GM18507 (cell line): ENCODE measurements around the gene HCAR2.
"Not testable (repeated sequence)": the region's sequence is repeated elsewhere in the genome, so short reads cannot be mapped to it uniquely, and the experiment has no call there.

Experiments
- DNase-seq: peaks from one replicate; pipeline ENCODE4 v3.0.0; 2011; ENCODE audit warnings: low read depth; ENCODE audit not compliant: insufficient read length; ENCODE audit errors: extremely low spot score
- FAIRE-seq: peaks from 2 replicates; lab custom pipeline; 2011; peaks lifted over from hg19 to GRCh38; lab: Jason Lieb, UNC

Gene HCAR2

GRCh38 chr12:122722387-122722786 is 19.2 kb upstream of the HCAR2 start:
- FAIRE-seq = no peak
- no peak for DNase-seq

GRCh38 chr12:122721057-122721545 is 17.9 kb upstream of the HCAR2 start:
- DNase-seq (no peak), FAIRE-seq (peak; percentile 45)

- FAIRE-seq = peak; percentile 55
- not testable (repeated sequence) for DNase-seq
Observed at GRCh38 chr12:122716658-122717057, 13.5 kb upstream of the HCAR2 start, which contains the start of gene HCAR3. Gene HCAR3 (minus strand): TSS chr12:122716811. CDS start chr12:122716737, 74 bp downstream.

- DNase-seq, FAIRE-seq: not testable (repeated sequence)
Observed at GRCh38 chr12:122715211-122715610, 12.1 kb upstream of the HCAR2 start.

GRCh38 chr12:122713491-122714188 is 10.5 kb upstream of the HCAR2 start:
- not testable (repeated sequence) for DNase-seq
- FAIRE-seq = peak; percentile 70

- not testable (repeated sequence) for FAIRE-seq, DNase-seq
Observed at GRCh38 chr12:122711266-122711665, 8.1 kb upstream of the HCAR2 start.

- FAIRE-seq, DNase-seq: not testable (repeated sequence)
Observed at GRCh38 chr12:122710341-122710740, 7.2 kb upstream of the HCAR2 start.

- DNase-seq = not testable (repeated sequence)
Observed at GRCh38 chr12:122709287-122709686, 6.1 kb upstream of the HCAR2 start.

GRCh38 chr12:122703841-122704240 is 684 bp upstream of the HCAR2 start:
- DNase-seq, FAIRE-seq: not testable (repeated sequence)

More at GRCh38 chr12:122709287-122709686, 6.1 kb upstream of the HCAR2 start:
- FAIRE-seq = not testable (repeated sequence)

GRCh38 chr12:122701481-122701880 is 1.7 kb downstream of the HCAR2 start:
- not testable (repeated sequence) for FAIRE-seq

GRCh38 chr12:122700038-122700710 is 3.0 kb downstream of the HCAR2 start:
- FAIRE-seq = peak; percentile 66
- not testable (repeated sequence) for DNase-seq

More at GRCh38 chr12:122701481-122701880, 1.7 kb downstream of the HCAR2 start:
- not testable (repeated sequence) for DNase-seq

- DNase-seq, FAIRE-seq: not testable (repeated sequence)
Observed at GRCh38 chr12:122696922-122697321, 6.2 kb downstream of the HCAR2 start.

GRCh38 chr12:122691566-122691965 is 11.6 kb downstream of the HCAR2 start:
- DNase-seq (no peak), FAIRE-seq (no peak)

GRCh38 chr12:122688291-122688690 is 14.9 kb downstream of the HCAR2 start:
- FAIRE-seq (no peak), DNase-seq (no peak)

GRCh38 chr12:122687086-122687485 is 16.1 kb downstream of the HCAR2 start:
- DNase-seq (no peak), FAIRE-seq (no peak)

- FAIRE-seq = no peak
Observed at GRCh38 chr12:122686538-122686937, 16.6 kb downstream of the HCAR2 start.

GRCh38 chr12:122684297-122684813 is 18.8 kb downstream of the HCAR2 start:
- FAIRE-seq (no peak), DNase-seq (no peak)

More at GRCh38 chr12:122686538-122686937, 16.6 kb downstream of the HCAR2 start:
- DNase-seq = no peak

- DNase-seq = no peak
- FAIRE-seq = no peak
Observed at GRCh38 chr12:122681814-122682213, 21.3 kb downstream of the HCAR2 start.

- not testable (repeated sequence) for DNase-seq, FAIRE-seq
Observed at GRCh38 chr12:122680989-122681388, 22.2 kb downstream of the HCAR2 start.

GRCh38 chr12:122676781-122677180 is 26.4 kb downstream of the HCAR2 start:
- FAIRE-seq, DNase-seq: not testable (repeated sequence)
